IgD-negative memory B cell (primary cell): Measurements from ENCODE around the gene MISP. TPM values are rescaled to one million over a fixed set of nuclear protein-coding genes. Genes with fewer than 3 reads are reported as not detected.
"Not testable (repeated sequence)": the region's sequence is repeated elsewhere in the genome, so short reads cannot be mapped to it uniquely, and the experiment has no call there.

Source experiments
- H3K27ac Mint-ChIP-seq, 3 donors: one replicate each; pipeline ENCODE4 v1.8.0; 2020 to 2022; ENCODE audit warnings: mild to moderate bottlenecking in 3 of 3, mixed read lengths in 3 of 3, moderate library complexity in 1 of 3
- H3K27me3 Mint-ChIP-seq: one replicate; pipeline ENCODE4 v1.8.0; 2021; ENCODE audit warnings: mixed read lengths
- H3K36me3 Mint-ChIP-seq: one replicate; pipeline ENCODE4 v1.8.0; 2020; ENCODE audit warnings: mild to moderate bottlenecking, mixed read lengths
- H3K4me1 Mint-ChIP-seq, 3 donors: one replicate each; pipeline ENCODE4 v1.8.0; 2020 to 2022; ENCODE audit warnings: mixed read lengths in 3 of 3, mild to moderate bottlenecking in 1 of 3
- H3K4me3 Mint-ChIP-seq, 4 donors: one replicate each; pipeline ENCODE4 v1.8.0; 2020 to 2022; ENCODE audit warnings: mild to moderate bottlenecking in 4 of 4, mixed read lengths in 4 of 4, moderate library complexity in 3 of 4
- H3K9me3 Mint-ChIP-seq, 3 donors: one replicate each; pipeline ENCODE4 v1.8.0; 2020 to 2021; ENCODE audit warnings: mixed read lengths in 3 of 3, mild to moderate bottlenecking in 1 of 3
- polyA plus RNA-seq: library from polyadenylated mRNA; unstranded; fragments of 300-500 nt; fragmentation: Illumina TruSeq; gene quantifications from one replicate; pipeline ENCODE4 v1.2.3, GENCODE V29; 2021

Gene MISP
- polyA plus RNA-seq, 1 donor from 2014 or later, result not detected

DNA sequence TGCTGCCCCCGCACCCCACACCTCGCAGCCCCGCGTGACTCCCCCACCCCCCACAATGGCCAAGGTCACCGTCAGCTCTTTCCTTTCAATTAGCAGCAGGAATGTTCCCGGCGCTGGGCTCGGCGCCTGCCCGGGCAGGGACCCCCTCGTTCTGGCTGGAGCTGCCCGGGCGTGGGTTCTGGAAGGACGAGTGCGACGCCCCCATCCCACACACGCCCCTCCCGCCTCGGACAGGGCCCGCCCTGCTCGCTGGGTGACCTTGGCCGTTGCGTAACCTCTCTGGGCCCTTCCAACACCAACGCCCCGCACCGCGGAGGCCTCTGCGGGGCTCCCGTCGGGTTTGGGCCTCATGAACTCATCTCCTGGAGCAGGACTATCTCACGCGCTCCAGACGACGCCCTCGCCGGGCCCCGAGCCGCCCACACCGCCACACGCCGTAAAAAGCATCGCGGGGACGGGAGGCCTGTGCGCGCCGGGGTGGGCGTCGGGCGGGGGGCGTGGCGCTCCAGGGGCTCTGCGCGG is 31.9 kb upstream of the MISP start:
- peaks cover 27% of the 10 kb centered on the region for H3K27me3 Mint-ChIP-seq

DNA sequence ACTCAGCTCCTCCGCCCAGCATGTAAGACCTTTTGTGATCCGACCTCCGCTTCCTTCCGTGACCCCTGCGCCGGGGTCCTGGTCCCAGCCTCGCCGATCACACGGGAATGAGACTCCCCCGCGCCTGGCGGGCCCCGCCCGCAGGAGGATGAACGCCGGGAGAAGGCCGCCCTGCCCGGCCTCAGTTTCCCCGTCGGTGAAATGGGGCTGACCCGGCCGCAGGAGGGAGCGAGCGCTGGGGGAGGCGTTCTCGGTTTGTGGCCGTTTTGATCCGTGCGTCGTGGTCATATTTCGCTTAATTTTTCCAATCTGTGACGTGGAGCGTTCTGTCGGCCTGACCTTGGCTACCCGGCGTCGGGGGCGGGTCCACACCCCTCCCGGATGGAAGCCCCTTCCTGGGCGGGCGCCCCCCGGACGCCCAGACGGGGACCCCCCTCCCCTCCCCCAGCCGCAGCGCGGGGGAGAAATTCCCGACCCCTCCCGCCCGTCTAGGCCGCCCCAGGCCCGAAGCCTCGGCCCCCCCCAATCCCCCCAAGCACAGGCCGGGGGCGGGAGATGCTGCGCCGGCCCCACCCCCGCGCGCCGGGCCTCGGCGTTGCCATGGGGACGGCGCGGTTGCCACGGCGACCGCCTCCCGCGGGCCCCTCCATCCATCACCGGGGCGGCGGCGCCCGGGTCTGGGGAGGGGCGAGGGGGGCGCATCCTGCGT is 31.1 kb upstream of the MISP start:
- H3K9me3 Mint-ChIP-seq, result peaks cover 1 to 7% (median 5%) of the 10 kb centered on the region in 3 donors
- peaks cover 0 to 5% (median 3%) of the 10 kb centered on the region in 3 donors for H3K4me1 Mint-ChIP-seq
- H3K27ac Mint-ChIP-seq, result no peak overlapping the region
- H3K36me3 Mint-ChIP-seq, result peaks cover 1% of the 10 kb centered on the region
- peaks cover 27% of the 10 kb centered on the region for H3K27me3 Mint-ChIP-seq
- no peak overlapping the region for H3K4me3 Mint-ChIP-seq

More for the DNA sequence above, 31.9 kb upstream of the MISP start:
- H3K4me1 Mint-ChIP-seq, result peaks cover 0 to 5% (median 3%) of the 10 kb centered on the region in 3 donors
- H3K9me3 Mint-ChIP-seq, result peaks cover 1 to 7% (median 5%) of the 10 kb centered on the region in 3 donors
- H3K36me3 Mint-ChIP-seq, result peaks cover 1% of the 10 kb centered on the region
- no peak overlapping the region for H3K4me3 Mint-ChIP-seq
- H3K27ac Mint-ChIP-seq, result no peak overlapping the region

DNA sequence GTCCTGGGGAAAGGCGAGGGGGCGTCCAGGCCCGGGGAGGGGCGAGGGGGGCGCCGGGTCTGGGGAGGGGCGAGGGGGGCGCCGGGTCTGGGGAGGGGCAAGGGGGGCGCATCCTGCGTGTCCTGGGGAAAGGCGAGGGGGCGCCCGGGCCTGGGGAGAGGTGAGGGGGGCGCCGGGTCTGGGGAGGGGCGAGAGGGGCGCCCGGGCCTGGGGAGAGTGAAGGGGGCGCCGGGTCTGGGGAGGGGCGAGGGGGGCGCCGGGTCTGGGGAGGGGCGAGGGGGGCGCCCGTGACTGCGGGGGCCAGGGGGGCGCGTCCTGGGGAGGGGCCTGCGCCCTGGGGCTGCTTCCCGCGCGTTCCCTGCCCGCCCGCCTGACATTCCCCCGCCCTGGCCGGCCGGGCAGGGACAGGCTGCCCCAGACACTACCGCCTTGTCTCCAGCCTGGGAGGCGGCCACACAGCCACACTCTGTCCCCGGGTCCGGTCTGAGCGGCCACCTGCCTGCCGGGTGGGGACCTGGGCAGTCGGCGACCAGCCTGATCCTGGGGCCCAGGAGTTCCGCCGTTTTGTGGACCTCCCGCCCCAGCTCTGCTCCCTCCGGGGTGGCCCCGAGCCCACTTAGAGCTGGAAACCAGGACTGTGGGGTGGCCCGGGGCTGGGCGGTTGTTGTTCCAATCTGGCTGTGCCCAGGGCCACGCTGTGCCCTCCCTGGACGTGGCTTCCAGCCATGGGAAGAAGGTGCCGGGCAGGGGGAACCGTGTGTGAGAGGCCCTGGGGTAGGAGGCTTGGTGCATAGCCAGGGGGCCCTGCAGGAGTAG is 30.4 kb upstream of the MISP start:
- H3K9me3 Mint-ChIP-seq, result peaks cover 0 to 4% (median 4%) of the 10 kb centered on the region in 3 donors
- no peak overlapping the region for H3K4me3 Mint-ChIP-seq
- peaks cover 1% of the 10 kb centered on the region for H3K36me3 Mint-ChIP-seq
- H3K4me1 Mint-ChIP-seq, result peaks cover 0 to 5% (median 3%) of the 10 kb centered on the region in 3 donors
- peaks cover 24% of the 10 kb centered on the region for H3K27me3 Mint-ChIP-seq
- no peak overlapping the region for H3K27ac Mint-ChIP-seq

DNA sequence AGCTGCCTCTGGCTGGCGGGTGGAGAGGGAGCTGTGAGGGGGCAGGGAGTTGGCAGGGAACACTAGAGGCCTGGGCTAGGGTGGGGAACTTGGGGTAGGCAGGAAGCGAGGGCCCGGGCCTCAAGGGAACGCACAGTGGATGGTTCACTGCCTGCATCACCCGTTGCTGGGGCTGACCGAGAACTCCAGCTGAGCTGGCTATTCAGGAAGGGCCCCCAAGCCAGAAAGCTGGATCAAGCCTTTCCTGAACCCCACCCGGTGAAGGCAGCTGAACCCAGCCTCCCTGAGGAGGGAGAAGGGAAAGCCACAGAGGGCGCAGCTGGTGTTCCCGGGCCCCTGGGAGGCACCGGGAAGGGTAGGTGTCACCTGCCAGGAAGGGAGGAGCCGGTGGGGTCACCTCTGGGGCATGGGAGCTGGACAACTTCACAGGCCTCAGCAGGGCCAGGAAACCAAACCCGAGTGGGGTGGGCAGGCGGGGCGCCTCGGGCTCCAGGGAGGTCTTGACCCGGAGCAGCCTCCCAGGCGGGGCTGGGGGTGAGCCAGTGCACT is 28.3 kb upstream of the MISP start:
- Mint-ChIP-seq H3K4me1 (peaks cover 0 to 5% (median 3%) of the 10 kb centered on the region in 3 donors), H3K36me3 (peaks cover 2% of the 10 kb centered on the region), H3K27ac (no peak overlapping the region), H3K27me3 (peaks cover 26% of the 10 kb centered on the region), H3K4me3 (peak overlapping the region in 3 of 4 donors; percentile 44 to 68 (median 52)), H3K9me3 (no peaks in the 10 kb centered on the region)

DNA sequence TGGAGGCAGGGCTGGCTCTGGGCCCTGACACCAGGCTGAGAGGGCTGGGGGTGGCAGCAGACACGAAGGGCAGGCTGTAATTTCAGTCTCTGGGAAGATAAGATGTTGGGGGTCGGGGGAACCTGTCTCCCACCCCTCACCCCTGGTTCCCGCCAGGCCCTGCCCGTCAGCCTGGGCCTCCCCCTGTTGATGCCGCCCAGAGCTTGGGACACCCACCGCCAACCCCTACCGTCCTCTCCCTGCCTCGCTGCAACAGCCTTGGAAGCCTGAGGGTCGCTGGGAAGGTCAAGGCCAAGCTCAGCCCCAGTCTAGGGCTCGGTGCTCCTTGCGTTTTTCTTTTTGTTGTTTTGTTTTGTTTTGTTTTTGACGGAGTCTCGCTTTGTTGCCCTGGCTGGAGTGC is 27.7 kb upstream of the MISP start:
- Mint-ChIP-seq H3K4me3 (no peak overlapping the region), H3K27me3 (peaks cover 20% of the 10 kb centered on the region), H3K4me1 (peaks cover 0 to 6% (median 3%) of the 10 kb centered on the region in 3 donors), H3K36me3 (peaks cover 1% of the 10 kb centered on the region), H3K27ac (no peak overlapping the region), H3K9me3 (no peaks in the 10 kb centered on the region)

DNA sequence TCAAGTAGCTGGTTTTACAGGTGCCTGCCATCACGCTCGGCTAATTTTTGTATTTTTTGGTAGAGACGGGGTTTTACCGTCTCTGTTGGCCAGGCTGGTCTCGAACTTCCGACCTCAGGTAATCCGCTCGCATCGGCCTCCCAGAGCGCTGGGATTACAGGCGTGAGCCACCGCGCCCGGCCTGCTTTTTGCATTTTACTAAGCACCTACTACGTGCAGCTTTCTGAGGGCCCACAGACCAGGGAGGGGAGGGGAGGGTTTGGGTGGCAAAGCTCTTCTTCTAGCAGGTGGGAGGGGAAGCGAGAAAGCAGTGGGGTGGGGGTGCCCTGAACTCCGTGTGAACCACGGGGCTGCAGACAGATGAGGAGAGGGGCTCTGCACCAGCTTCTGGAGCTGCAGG is 27.2 kb upstream of the MISP start:
- peaks cover 15% of the 10 kb centered on the region for H3K27me3 Mint-ChIP-seq
- H3K4me3 Mint-ChIP-seq, result no peak overlapping the region
- no peaks in the 10 kb centered on the region for H3K9me3 Mint-ChIP-seq
- H3K36me3 Mint-ChIP-seq, result peaks cover 1% of the 10 kb centered on the region
- peaks cover 0 to 6% (median 3%) of the 10 kb centered on the region in 3 donors for H3K4me1 Mint-ChIP-seq
- no peak overlapping the region for H3K27ac Mint-ChIP-seq

DNA sequence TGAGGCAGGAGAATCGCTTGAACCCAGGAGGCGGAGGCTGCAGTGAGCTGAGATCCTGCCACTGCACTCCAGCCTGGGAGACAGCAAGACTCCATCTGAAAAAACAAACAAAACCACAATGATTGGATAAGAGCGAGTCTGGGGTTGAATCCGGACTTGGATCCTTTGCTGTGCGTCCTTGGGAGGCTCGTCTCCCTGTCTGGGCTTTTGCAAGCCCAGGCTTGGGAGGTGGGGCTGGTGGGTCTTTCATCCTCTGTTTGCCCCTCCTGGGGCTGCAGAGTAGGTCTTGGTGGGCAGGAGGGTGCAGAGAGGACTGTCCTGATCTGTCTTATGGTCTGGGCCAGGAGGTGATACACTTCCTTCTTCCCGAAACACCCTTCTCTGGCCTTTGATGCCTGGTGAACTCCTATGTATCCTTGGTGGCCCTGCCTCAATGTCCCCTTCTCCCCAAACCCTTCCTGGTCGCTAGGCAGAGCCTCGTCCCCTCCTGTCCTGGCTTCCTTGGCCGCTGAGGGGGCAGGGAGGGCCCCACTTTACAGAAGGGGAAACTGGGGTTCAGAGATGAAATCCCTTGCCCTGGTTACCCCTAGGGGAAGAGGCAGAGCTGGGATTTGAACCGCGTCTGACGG is 25.3 kb upstream of the MISP start:
- Mint-ChIP-seq H3K36me3 (peaks cover 1% of the 10 kb centered on the region), H3K27me3 (peaks cover 15% of the 10 kb centered on the region), H3K4me3 (no peak overlapping the region), H3K27ac (no peak overlapping the region), H3K4me1 (peaks cover 0 to 6% (median 3%) of the 10 kb centered on the region in 3 donors), H3K9me3 (no peaks in the 10 kb centered on the region)

DNA sequence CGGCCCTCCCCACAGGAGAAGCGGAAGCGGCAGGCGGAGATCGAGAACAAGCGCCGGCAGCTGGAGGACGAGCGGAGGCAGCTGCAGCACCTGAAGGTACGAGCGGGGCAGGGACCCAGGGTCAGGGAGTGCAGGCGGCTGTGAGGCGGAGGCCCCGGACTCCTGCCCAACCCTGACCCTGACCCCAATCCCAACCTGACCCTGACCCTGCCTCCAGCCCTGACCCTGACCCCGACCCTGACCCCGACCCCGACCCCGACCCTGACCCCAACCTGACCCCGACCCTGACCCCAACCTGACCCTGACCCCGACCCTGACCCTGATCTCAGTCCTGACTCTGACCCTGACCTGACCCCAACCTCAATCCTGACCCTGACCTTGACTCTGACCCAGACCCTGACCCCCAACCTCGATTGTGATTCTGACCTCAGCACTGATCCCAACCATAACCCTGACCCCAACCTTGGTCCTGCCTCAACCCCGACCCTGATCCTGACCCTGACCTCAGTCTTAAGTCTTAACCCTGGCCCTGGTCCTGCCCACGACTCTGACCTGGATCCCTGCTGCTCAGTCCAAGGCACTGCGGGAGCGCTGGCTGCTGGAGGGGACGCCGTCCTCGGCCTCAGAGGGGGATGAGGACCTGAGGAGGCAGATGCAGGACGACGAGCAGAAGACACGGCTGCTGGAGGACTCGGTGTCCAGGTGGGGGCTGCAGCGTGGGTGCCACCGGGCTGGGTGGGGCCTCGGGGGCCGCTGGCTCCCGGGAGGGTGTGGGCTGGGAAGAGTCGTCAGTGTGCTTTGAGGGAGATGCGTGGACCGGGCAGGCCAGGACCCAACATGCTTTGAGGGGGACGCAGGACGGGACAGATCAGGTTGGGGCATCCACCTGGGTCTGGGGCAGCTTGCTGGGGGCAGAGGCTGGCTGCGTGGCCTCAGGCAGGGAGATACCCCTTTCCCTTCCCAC is 23.6 kb upstream of the MISP start:
- Mint-ChIP-seq H3K4me1 (peaks cover 0 to 5% (median 3%) of the 10 kb centered on the region in 3 donors), H3K9me3 (no peaks in the 10 kb centered on the region), H3K4me3 (no peak overlapping the region), H3K36me3 (peaks cover 1% of the 10 kb centered on the region), H3K27me3 (peaks cover 15% of the 10 kb centered on the region), H3K27ac (no peak overlapping the region)

DNA sequence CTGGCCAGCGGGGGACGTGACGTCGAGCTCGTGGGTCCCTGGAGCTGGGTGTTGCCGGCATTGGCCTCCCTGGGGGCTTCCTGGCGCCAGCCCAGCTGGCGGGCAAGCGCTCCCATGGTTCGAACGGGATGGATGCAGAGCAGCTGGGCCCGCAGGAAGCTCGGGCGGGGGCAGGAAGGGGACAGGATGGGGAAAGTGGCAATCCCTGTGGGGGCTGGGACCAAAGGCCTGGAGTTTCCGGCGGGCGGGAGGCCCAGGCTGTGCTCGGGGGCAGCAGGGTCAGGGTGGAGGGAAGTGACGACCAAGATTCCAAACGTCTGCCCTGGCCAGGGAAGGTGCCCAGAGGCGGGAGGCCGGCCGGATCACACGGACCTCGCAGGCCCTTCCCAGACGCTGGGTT is 22.9 kb upstream of the MISP start:
- Mint-ChIP-seq H3K27me3 (peaks cover 12% of the 10 kb centered on the region), H3K36me3 (peaks cover 1% of the 10 kb centered on the region), H3K27ac (no peak overlapping the region), H3K9me3 (no peaks in the 10 kb centered on the region), H3K4me1 (peaks cover 0 to 1% (median 0%) of the 10 kb centered on the region in 3 donors), H3K4me3 (no peak overlapping the region)

DNA sequence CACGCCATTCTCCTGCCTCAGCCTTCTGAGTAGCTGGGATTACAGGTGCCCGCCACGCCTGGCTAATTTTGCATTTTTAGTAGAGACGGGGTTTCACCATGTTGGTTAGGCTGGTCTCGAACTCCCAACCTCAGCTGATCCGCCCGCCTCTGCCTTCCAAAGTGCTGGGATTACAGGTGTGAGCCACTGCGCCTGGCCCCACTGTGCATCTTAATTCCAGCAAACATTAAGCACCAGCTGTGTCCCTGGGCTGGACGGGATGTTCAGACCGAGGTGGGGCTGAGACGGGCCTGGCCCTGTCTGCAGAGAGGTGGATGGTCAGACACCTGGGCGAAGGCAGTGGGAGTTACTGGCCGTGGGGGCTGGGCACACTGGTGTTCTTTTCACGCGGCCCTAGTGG is 21.3 kb upstream of the MISP start:
- H3K4me3 Mint-ChIP-seq, H3K27ac Mint-ChIP-seq, H3K9me3 Mint-ChIP-seq, H3K36me3 Mint-ChIP-seq, H3K4me1 Mint-ChIP-seq: not testable (repeated sequence)
- peaks cover 11% of the 10 kb centered on the region for H3K27me3 Mint-ChIP-seq

DNA sequence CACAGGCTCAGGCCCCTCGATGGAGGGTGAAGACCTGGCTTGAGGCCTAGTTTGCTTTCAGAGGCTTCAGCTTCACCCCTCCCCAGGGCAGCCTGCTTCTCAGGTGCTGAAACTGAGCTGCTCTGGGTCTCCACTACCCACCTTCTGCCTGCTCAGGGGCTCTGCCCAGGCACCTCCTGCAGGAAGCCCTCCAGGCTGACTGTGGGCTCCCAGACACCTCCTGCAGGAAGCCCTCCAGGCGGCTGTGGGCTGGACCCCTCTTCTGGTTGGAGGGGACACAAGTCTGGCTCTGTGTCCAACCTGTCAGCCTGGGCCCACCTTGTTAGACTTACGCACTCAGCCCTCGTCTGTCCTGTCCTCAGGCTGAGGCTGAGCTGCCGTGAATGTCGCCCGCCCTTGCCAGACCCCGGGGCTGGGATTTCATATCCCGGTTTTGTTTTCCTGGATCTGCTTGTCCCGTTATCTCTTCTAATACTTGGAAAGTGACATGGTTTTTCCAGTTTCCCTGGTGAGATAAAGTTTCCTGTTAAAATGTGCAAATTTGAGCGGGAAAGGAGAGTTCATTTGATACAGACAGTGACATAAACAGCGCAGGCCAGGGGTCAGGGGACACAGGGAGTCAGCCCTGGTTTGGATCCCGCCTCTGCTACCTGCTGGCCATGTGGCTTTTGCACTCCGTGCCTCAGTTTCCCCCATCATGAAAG is 20.8 kb upstream of the MISP start:
- H3K9me3 Mint-ChIP-seq, result no peaks in the 10 kb centered on the region
- peaks cover 3% of the 10 kb centered on the region for H3K36me3 Mint-ChIP-seq
- peaks cover 11% of the 10 kb centered on the region for H3K27me3 Mint-ChIP-seq
- peaks cover 4 to 6% (median 5%) of the 10 kb centered on the region in 3 donors for H3K4me1 Mint-ChIP-seq
- H3K4me3 Mint-ChIP-seq, result no peak overlapping the region
- no peak overlapping the region for H3K27ac Mint-ChIP-seq

DNA sequence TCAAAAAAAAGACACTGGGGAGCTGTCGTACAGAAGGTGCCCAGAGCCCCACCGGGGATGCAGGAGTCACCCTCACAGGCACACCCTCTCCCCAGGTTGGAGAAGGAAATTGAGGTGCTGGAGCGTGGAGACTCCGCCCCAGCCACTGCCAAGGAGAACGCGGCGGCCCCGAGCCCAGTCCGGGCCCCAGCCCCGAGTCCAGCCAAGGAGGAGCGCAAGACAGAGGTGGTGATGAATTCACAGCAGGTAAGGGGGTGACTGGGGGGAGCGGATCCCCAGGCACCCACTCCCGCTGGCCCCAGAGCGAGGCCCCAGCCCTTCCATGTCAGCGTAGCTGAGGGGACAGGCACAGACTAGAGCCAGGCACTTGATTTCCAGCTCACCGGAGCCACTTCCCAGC is 19.9 kb upstream of the MISP start:
- peaks cover 3% of the 10 kb centered on the region for H3K36me3 Mint-ChIP-seq

More for the DNA sequence above, 19.9 kb upstream of the MISP start:
- Mint-ChIP-seq H3K4me1 (peaks cover 4 to 6% (median 5%) of the 10 kb centered on the region in 3 donors), H3K4me3 (no peak overlapping the region), H3K27me3 (peaks cover 6% of the 10 kb centered on the region), H3K27ac (no peak overlapping the region), H3K9me3 (no peaks in the 10 kb centered on the region)
